ENCODE measurements around the gene LRRC7.

LRRC7 gene

DNA sequence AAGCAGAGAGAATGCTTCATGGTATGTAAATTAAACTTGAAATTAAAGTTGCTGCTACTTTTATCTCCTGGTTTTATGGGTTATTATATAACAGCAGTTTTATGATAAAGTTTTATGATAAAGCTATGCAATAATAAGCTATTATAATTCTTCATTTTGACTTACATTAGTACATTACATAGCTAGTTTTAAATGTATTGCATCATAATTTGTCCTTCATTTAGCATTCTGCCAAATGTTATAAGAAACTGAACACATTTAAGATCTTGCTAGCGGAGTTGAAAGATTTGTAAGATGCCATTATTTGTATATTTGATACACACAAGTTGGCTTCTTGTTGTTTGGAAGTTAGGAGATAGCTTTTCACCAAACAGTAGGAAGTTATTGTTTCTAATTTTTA, 536.0 kb downstream of the LRRC7 start:
- Mint-ChIP-seq H3K27ac (no peak overlapping the region), H3K4me1 (no peaks in the 10 kb centered on the region), H3K4me3 (no peak overlapping the region), H3K27me3 (no peaks in the 10 kb centered on the region), H3K36me3 (no peaks in the 10 kb centered on the region), H3K9me3 (no peaks in the 10 kb centered on the region)
- DNase-seq (no peak), ATAC-seq (replicated peaks) (no peak)

DNA sequence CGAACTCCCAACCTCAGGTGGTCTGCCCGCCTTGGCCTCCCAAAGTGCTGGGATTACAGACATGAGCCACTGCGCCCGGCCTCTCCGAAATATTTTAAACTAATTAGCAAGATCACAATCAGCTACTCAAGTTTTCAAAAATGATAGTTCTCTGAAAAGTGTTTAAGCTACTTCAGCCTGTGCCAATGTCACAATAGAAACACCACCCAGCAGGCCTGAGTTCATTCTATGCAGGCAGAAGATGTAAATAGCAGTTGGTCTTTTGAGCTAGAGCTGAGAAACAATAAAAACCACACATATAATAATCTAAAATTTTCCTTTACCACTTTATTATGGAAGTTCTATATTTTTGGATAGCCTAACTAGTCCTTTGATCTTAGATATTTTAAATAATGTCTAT, 541.5 kb downstream of the LRRC7 start:
- Mint-ChIP-seq H3K36me3 (no peaks in the 10 kb centered on the region), H3K27me3 (peaks cover 6 to 14% of the 10 kb centered on the region in 2 donors), H3K27ac (no peak overlapping the region), H3K4me3 (no peak overlapping the region), H3K4me1 (no peaks in the 10 kb centered on the region), H3K9me3 (no peaks in the 10 kb centered on the region)
- ATAC-seq (replicated peaks) (no peak), DNase-seq (no peak)

DNA sequence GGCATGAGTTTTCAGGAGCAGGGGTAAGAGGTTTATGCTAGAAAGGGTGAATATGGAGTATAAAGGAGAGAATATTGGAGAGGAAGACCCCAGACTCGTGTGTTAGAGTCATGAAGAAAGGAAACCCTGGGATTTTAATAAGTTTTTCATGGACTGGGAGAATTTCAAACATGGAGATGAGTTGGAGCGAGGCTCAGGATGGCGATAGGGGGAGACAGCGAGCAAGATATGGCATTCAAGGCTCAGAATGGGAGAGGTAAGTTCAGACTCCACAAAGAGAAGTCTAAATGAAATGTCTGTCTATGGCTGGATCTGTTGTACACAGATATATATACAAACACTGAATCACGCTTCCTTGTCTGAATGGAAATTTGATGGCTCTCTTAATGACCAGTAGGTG, 545.1 kb downstream of the LRRC7 start:
- H3K27ac Mint-ChIP-seq, result no peak overlapping the region
- no peaks in the 10 kb centered on the region for H3K36me3 Mint-ChIP-seq
- H3K27me3 Mint-ChIP-seq, result peaks cover 6 to 14% of the 10 kb centered on the region in 2 donors
- DNase-seq (no peak), ATAC-seq (replicated peaks) (no peak)
- H3K9me3 Mint-ChIP-seq, result no peaks in the 10 kb centered on the region
- no peak overlapping the region for H3K4me3 Mint-ChIP-seq
- no peaks in the 10 kb centered on the region for H3K4me1 Mint-ChIP-seq

DNA sequence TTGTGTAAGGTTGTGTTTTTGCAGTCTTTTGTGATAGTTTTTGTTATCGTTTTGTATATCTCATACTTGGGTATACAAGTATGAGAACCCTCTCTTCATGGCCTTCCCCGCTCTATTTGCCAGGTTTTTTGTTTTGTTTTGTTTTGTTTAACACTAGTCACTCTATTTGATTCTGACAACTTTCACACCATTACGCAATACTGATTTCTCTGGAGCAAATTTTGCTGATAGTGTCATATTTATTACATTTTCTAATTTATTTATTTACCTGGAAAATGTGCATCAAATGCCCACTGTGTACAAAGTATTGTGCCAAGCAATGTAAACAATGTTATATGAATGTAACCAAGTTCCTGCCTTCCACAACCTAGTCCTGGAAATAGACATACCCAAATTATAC, 547.6 kb downstream of the LRRC7 start:
- no peaks in the 10 kb centered on the region for H3K36me3 Mint-ChIP-seq
- H3K9me3 Mint-ChIP-seq, result no peaks in the 10 kb centered on the region
- no peak overlapping the region for H3K4me3 Mint-ChIP-seq
- no peak for DNase-seq
- H3K4me1 Mint-ChIP-seq, result no peaks in the 10 kb centered on the region
- no peak for ATAC-seq (replicated peaks)
- H3K27ac Mint-ChIP-seq, result no peak overlapping the region
- H3K27me3 Mint-ChIP-seq, result peaks cover 6 to 11% of the 10 kb centered on the region in 2 donors

DNA sequence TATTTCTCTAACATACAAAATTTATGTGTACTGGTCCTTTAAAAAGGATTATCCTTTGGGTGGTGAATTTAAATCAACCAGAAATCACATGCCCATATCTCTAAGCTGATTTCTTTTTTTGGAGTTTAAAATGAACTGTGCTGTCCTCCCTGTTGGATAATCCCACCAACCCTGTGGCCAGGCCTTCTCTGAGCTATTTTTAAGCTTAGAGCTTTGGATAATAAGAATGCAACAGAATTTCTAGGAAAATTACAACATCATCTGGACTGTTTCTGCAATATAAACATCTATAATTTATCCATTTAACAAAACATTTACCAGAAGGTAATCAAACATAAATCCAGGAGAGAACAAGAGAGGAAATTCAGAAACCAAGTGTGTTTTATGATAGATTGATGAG, 549.3 kb downstream of the LRRC7 start:
- no peaks in the 10 kb centered on the region for H3K9me3 Mint-ChIP-seq
- DNase-seq (no peak), ATAC-seq (replicated peaks) (no peak)
- H3K36me3 Mint-ChIP-seq, result no peaks in the 10 kb centered on the region
- H3K4me1 Mint-ChIP-seq, result no peaks in the 10 kb centered on the region
- H3K4me3 Mint-ChIP-seq, result no peak overlapping the region
- H3K27ac Mint-ChIP-seq, result no peak overlapping the region
- H3K27me3 Mint-ChIP-seq, result peaks cover 6 to 9% of the 10 kb centered on the region in 2 donors

DNA sequence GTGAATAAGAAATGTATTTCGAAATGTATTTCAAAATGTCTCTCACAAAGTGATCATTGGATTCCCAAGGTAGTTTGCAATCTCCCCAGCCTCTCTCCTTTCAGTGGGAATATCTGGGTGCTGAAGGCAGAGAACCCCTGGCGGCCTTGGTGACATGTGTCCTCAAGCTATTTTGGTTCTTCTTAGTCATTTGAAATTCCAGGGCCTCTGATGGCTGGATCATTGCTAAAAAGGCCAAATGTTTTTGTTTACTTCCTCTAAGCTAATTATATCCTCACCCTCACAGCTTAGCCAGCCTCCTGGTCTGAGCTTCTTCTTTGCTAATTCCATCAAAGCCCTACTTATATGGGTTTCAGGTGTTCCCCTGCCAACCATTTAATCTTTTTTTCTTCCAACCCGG, 566.4 kb downstream of the LRRC7 start:
- no peak overlapping the region for H3K27ac Mint-ChIP-seq
- H3K4me3 Mint-ChIP-seq, result no peak overlapping the region
- no peak for DNase-seq
- H3K4me1 Mint-ChIP-seq, result peaks cover 0 to 5% of the 10 kb centered on the region in 2 donors
- H3K36me3 Mint-ChIP-seq, result no peaks in the 10 kb centered on the region
- ATAC-seq (replicated peaks), result no peak
- no peaks in the 10 kb centered on the region for H3K9me3 Mint-ChIP-seq
- H3K27me3 Mint-ChIP-seq, result peaks cover 4 to 7% of the 10 kb centered on the region in 2 donors

DNA sequence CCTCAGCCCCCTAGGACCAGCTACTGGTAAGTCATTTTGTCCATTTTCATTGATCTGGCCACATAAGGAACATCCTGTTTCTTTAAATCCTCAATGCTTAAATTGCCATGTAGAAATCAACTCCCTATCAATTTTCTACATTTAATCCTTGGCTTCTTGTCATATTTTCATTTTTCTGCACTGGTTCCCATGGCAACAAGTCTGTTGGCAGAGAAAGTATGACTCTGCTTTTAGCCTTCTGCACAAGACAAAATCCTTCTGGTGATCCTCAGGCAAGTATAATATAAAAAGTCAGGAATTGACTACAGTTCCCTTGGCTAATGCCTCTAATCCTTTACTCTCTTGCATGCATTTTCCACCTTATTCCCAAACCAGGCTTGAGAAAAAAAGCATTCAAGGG, 572.6 kb downstream of the LRRC7 start:
- no peaks in the 10 kb centered on the region for H3K27me3 Mint-ChIP-seq
- ATAC-seq (replicated peaks) (no peak), DNase-seq (no peak)
- H3K4me3 Mint-ChIP-seq, result no peak overlapping the region
- no peaks in the 10 kb centered on the region for H3K9me3 Mint-ChIP-seq
- H3K4me1 Mint-ChIP-seq, result no peaks in the 10 kb centered on the region
- H3K27ac Mint-ChIP-seq, result no peak overlapping the region
- H3K36me3 Mint-ChIP-seq, result no peaks in the 10 kb centered on the region

DNA sequence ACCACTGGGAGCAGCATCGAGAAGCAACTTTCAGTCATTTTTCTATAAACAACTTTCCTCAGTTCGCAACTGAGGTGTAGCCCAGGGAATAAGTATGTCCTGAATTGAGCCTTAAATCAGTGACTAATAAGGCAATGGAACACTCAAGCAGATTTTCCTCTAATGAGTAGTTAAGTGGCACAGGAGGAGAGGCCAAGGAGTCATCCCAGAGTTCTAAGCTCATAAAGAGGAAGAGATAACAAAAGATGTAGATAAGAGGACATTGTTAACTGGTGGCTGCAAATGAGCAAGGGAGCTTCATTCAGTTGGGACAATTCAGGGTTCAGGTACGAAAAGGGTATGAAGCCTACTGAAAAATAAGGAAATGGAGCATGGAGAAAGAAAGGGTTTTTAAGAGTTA, 573.2 kb downstream of the LRRC7 start:
- no peaks in the 10 kb centered on the region for H3K9me3 Mint-ChIP-seq
- no peak for ATAC-seq (replicated peaks)
- H3K36me3 Mint-ChIP-seq, result no peaks in the 10 kb centered on the region
- no peak overlapping the region for H3K4me3 Mint-ChIP-seq
- DNase-seq, result no peak
- H3K27ac Mint-ChIP-seq, result no peak overlapping the region
- H3K27me3 Mint-ChIP-seq, result no peaks in the 10 kb centered on the region
- no peaks in the 10 kb centered on the region for H3K4me1 Mint-ChIP-seq

DNA sequence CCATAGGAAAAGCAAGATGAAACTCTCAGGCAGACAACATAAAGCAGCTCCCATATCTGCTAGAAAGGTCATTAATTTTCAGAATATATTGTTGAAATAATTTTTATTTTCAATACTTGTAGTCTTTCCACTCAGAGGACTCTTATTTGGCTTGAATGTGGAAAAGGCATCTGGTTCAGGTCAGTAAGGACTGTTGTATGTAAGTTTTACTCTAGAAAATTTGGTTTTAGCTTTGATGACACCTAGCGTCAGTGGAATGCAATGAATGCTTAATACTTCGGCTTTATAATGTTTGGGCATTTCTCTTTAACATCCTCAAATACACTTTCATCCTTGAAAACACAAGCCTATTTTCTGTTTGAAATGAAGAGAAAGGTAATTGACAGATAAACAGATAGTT, 574.4 kb downstream of the LRRC7 start:
- H3K27me3 Mint-ChIP-seq, result no peaks in the 10 kb centered on the region
- H3K36me3 Mint-ChIP-seq, result peaks cover 0 to 3% of the 10 kb centered on the region in 2 donors
- no peak for ATAC-seq (replicated peaks)
- H3K4me1 Mint-ChIP-seq, result no peaks in the 10 kb centered on the region
- H3K4me3 Mint-ChIP-seq, result no peak overlapping the region
- H3K9me3 Mint-ChIP-seq, result no peaks in the 10 kb centered on the region
- no peak for DNase-seq
- H3K27ac Mint-ChIP-seq, result no peak overlapping the region

DNA sequence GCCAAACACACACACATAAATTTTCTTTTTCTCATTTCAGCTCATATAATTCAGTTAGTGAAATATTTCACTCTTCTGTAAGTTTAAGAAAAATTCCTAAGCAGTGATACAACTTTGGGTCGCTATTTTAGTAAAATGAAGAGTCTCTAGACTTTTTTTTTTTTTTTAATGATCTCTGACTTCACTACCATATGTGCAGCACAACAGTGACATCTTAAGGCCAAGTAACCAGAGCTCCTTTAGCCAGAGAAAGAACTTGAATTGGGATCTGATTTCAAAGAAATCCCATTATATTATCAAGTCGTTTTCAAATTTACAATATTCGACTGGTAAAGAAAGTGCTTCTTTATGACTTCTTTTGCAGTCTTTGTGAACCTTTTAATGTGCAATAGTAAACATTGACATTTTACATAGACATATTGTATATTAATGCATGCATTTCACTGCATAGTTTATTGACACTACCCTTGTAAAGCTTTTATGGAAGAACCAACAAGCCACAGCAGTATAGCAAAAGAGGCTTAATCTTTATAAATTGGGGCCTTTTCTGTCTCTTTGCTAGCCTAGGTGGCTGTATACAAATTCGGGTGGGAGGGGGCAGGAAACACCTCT, 575.4 kb downstream of the LRRC7 start:
- no peaks in the 10 kb centered on the region for H3K9me3 Mint-ChIP-seq
- H3K4me3 Mint-ChIP-seq, result no peak overlapping the region

DNA sequence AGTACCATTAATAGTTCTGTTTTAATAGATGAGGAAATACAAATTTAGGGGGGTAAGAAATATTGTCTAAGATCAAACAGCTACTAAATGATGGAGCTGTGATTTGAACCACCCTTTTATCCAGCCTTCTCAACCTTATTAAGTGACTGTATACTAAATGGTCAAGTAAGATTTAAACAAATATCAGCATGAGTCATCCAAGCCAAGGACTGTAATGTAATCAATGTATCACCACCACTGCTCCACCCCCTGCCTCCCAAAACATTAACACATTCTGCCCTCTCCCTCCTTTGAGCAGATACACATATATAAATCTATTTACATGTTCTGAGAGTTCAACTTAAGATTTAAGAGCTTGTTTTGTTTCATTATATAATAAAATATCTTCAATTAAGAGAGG, 578.8 kb downstream of the LRRC7 start:
- no peaks in the 10 kb centered on the region for H3K9me3 Mint-ChIP-seq
- peaks cover 8 to 12% of the 10 kb centered on the region in 2 donors for H3K36me3 Mint-ChIP-seq
- H3K27me3 Mint-ChIP-seq, result no peaks in the 10 kb centered on the region
- DNase-seq, result no peak
- H3K4me3 Mint-ChIP-seq, result no peak overlapping the region
- no peak overlapping the region for H3K27ac Mint-ChIP-seq
- H3K4me1 Mint-ChIP-seq, result no peaks in the 10 kb centered on the region
- no peak for ATAC-seq (replicated peaks)

More for the DNA sequence above, 575.4 kb downstream of the LRRC7 start:
- ATAC-seq (replicated peaks), result no peak
- Mint-ChIP-seq H3K4me1 (no peaks in the 10 kb centered on the region), H3K27me3 (no peaks in the 10 kb centered on the region), H3K36me3 (peaks cover 4 to 9% of the 10 kb centered on the region in 2 donors), H3K27ac (no peak overlapping the region)
- no peak for DNase-seq

DNA sequence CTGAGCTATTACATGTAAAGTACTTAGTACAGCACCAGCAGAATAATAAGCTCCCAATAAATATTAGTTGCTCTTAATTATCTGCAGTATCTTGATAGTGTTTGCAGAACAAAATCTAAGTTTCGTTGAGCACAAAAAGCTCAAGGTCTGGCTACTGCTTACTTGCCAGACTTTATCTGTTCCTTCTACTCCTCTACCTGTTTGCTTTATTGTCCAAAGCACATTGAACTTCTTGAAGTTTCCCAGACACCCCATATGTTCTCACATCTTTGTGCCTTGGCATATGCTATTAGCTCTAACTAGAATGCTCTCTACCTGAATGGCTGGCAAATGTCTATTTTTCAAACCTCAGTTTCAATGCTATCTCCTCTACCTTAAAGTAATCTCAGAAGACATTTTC, 582.7 kb downstream of the LRRC7 start:
- Mint-ChIP-seq H3K4me3 (no peak overlapping the region), H3K36me3 (peaks cover 19 to 20% of the 10 kb centered on the region in 2 donors)
- no peak for ATAC-seq (replicated peaks)

DNA sequence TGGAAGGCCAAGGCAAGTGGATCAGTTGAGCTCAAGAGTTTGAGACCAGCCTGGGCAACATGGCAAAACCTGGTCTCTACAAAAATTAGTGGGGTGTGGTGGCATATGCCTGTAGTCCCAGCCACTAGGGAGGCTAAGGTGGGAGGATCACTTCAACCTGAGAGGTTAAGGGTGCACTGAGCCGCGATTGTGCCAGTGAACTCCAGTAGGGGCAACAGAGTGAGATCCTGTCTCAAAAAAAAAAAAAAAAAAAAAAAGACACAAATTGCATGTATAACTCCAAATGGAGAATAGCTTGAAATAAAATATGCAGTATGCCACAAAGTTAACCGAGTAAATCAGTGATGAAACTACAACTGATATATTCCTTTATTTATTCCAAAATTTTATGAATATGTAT, 586.0 kb downstream of the LRRC7 start:
- Mint-ChIP-seq H3K4me3 (no peak overlapping the region), H3K27ac (no peak overlapping the region), H3K4me1 (no peaks in the 10 kb centered on the region), H3K9me3 (no peaks in the 10 kb centered on the region), H3K27me3 (no peaks in the 10 kb centered on the region), H3K36me3 (peaks cover 11 to 15% of the 10 kb centered on the region in 2 donors)
- no peak for DNase-seq
- no peak for ATAC-seq (replicated peaks)

More for the DNA sequence above, 582.7 kb downstream of the LRRC7 start:
- Mint-ChIP-seq H3K27ac (no peak overlapping the region), H3K9me3 (no peaks in the 10 kb centered on the region), H3K27me3 (no peaks in the 10 kb centered on the region), H3K4me1 (no peaks in the 10 kb centered on the region)
- DNase-seq, result no peak

DNA sequence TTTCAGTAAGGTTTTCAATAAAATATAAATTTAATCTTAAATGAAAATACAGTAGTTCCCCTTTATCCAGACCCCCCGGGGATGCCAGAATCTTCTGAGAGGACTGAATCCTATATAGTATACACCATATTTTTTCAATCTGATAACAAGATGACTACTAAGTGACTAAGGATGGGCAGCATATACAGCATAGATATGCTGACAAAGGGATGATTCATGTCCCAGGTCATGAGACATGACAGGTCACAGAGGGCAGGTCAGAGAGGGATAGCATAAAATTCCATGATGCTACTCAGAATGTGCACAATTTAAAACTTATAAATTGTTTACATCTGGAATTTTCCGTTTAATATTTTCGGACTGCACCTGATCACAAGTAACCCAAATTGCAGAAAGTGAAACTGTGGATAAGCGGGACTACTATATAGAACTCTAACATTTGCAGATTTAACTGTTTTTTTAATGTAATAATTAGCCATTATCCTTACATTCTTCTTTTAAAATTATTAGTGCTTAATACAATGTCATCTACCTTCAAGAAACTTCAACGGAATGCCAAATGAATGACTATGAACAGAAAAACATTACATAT, 588.9 kb downstream of the LRRC7 start:
- Mint-ChIP-seq H3K9me3 (no peaks in the 10 kb centered on the region), H3K27me3 (no peaks in the 10 kb centered on the region), H3K4me3 (no peak overlapping the region), H3K4me1 (no peaks in the 10 kb centered on the region), H3K27ac (no peak overlapping the region), H3K36me3 (peaks cover 13 to 24% of the 10 kb centered on the region in 2 donors)
- DNase-seq, result no peak
- no peak for ATAC-seq (replicated peaks)

DNA sequence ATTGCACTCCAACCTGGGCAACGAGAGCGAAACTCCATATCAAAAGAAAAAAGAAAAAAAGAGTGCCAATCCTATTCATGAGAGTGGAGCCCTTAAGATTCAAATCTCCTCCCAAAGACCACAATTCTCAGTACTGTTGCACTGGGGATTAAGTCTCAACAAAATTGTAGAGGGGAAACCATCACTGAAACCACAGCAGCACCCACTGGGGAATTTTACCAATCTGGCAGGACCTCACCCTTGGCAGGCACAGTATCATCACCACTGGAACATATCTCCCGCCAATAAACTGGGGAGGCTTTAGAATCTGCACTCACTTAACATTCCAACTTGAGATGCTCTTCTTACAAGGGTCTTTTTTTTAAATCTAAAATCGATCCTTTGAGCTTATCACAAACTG, 596.6 kb downstream of the LRRC7 start:
- no peaks in the 10 kb centered on the region for H3K9me3 Mint-ChIP-seq
- H3K36me3 Mint-ChIP-seq, result peaks cover 26 to 49% of the 10 kb centered on the region in 2 donors
- H3K4me1 Mint-ChIP-seq, result no peaks in the 10 kb centered on the region

More for the DNA sequence above, 596.6 kb downstream of the LRRC7 start:
- Mint-ChIP-seq H3K4me3 (no peak overlapping the region), H3K27me3 (no peaks in the 10 kb centered on the region), H3K27ac (no peak overlapping the region)
- DNase-seq (no peak), ATAC-seq (replicated peaks) (no peak)
